Spleen (tissue), 7 donors: ENCODE data around the gene DNM3.

ENCODE experiments used
- CTCF ChIP-seq, 11 experiments: fragments of 200-600 bp in 7 of 11; fragments of 450-650 bp in 4 of 11; sonication (generic) in 4 of 11; IDR thresholded peaks in 8 of 11; conservative IDR thresholded peaks in 3 of 11; 1 replicate in 7 of 11; 2 replicates in 4 of 11; pipeline versions ENCODE4 v1.4.0 to v1.8.0; 2016 to 2021; ENCODE audit warnings: antibody characterized with exemption in 11 of 11, inconsistent platforms in 4 of 11, mild to moderate bottlenecking in 1 of 11
- POLR2A ChIP-seq, 3 donors: fragments of 450-650 bp; IDR thresholded peaks; one replicate each; pipeline ENCODE4 v1.5.1; 2017; ENCODE audit warnings: antibody characterized with exemption in 3 of 3, mild to moderate bottlenecking in 1 of 3
- POLR2AphosphoS5 ChIP-seq, 3 donors: sonication (generic); formaldehyde crosslinking; IDR thresholded peaks; one replicate each; pipeline ENCODE4 v1.5.1; 2017; ENCODE audit warnings: antibody characterized with exemption in 3 of 3
- donor health status: DM: no; HTN: no; CAD: no; lungs with moderate emphysema.
- donor health status: DM: no; HTN: no; CAD: no.
- donor health status: DM: no; HTN: no; CAD: no.

- TF ChIP-seq CTCF (IDR thresholded peaks at IDR 0.05 in 8 of 11, conservative IDR thresholded peaks at IDR 0.05 in 3 of 11) (no peak), POLR2AphosphoS5 (IDR thresholded peaks at IDR 0.05) (no peak), POLR2A (IDR thresholded peaks at IDR 0.05) (no peak)
Observed at GRCh38 chr1:172148213-172148612, 306.9 kb downstream of the DNM3 start.
